Measurements from ENCODE around the gene RIT1.
A peak's percentile ranks its signal among the peaks of the same experiment; 100 is the strongest.

RIT1 gene

DNA sequence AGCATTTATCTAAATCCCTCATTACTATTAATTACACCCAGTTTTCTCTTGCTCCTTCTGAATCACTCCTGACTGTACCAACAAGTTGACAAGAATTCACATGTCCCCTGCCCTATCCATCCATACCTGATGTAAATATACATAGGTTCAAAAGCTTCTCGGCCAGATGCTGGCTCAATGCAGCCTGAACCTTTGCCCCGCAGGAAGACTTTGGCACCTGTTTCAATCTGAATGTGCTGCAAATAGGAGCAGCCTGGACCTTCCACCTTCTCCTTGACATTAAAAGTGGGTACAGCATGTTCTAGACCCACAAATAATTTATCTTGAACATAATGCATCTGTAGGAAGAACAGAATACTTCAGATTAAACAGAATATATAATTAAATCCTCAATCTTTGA is 14.4 kb upstream of the RIT1 start:
- no peak for DNase-seq (ENCODE audit: low read depth)
- no peak overlapping the region for H3K4me3 ChIP-seq (ENCODE audit: control insufficient read depth, low read depth, low read length)
- TF ChIP-seq, protein P1, sequence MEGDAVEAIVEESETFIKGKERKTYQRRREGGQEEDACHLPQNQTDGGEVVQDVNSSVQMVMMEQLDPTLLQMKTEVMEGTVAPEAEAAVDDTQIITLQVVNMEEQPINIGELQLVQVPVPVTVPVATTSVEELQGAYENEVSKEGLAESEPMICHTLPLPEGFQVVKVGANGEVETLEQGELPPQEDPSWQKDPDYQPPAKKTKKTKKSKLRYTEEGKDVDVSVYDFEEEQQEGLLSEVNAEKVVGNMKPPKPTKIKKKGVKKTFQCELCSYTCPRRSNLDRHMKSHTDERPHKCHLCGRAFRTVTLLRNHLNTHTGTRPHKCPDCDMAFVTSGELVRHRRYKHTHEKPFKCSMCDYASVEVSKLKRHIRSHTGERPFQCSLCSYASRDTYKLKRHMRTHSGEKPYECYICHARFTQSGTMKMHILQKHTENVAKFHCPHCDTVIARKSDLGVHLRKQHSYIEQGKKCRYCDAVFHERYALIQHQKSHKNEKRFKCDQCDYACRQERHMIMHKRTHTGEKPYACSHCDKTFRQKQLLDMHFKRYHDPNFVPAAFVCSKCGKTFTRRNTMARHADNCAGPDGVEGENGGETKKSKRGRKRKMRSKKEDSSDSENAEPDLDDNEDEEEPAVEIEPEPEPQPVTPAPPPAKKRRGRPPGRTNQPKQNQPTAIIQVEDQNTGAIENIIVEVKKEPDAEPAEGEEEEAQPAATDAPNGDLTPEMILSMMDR (conservative IDR thresholded peaks at IDR 0.05; ENCODE audit: control insufficient read depth, insufficient read depth, low read depth, low read length), result no peak

DNA sequence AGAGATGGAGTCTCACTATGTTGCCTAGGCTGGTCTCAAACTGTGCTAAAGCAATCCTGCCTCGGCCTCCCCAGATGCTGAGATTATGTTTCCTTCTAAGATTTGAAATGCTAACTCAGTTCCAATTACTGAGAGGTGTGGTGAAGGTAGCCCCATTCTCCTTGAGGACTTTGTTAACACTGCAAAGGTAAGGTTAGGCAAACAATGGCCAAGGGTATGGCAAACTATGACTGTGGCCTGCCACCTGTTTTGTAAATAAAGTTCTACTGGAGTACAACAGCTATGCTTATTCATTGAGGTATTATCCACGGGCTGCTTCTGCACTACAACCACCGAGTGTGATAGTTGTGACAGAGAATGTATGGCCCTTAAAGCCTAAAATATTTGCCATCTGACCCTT is 9.6 kb upstream of the RIT1 start:
- no peak overlapping the region for H3K4me3 ChIP-seq (ENCODE audit: control insufficient read depth, low read depth, low read length)
- TF ChIP-seq, protein P1 (conservative IDR thresholded peaks at IDR 0.05; ENCODE audit: control insufficient read depth, insufficient read depth, low read depth, low read length), result no peak
- no peak for DNase-seq (ENCODE audit: low read depth)

- TF ChIP-seq, protein P1 (conservative IDR thresholded peaks at IDR 0.05; ENCODE audit: control insufficient read depth, insufficient read depth, low read depth, low read length), result no peak
- no peak overlapping the region for H3K4me3 ChIP-seq (ENCODE audit: control insufficient read depth, low read depth, low read length)
- DNase-seq (ENCODE audit: low read depth), result no peak
Observed at GRCh38 chr1:155919801-155920200, 8.7 kb upstream of the RIT1 start.

DNA sequence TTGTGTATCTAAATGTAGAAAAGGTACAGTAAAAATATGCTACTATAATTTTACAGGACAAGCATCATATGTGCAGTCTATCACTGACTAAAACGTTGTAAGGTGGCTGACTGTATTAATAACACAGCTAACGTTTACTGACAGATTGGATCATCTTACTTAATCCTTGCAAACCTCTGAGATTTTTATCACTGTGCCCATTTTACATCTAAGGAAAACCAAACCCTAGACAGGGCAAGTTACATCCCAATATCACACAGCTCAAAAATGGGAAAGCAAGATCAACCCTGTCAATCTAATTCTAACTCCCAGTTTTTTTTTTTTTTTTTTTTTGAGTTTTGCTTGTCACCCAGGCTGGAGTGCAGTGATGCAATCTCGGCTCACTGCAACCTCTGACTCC is 7.5 kb upstream of the RIT1 start:
- TF ChIP-seq, protein P1 (conservative IDR thresholded peaks at IDR 0.05; ENCODE audit: control insufficient read depth, insufficient read depth, low read depth, low read length), result no peak
- no peak overlapping the region for H3K4me3 ChIP-seq (ENCODE audit: control insufficient read depth, low read depth, low read length)
- no peak for DNase-seq (ENCODE audit: low read depth)

GRCh38 chr1:155913969-155914757 is 3.0 kb upstream of the RIT1 start:
- no peak overlapping the region for H3K4me3 ChIP-seq (ENCODE audit: control insufficient read depth, low read depth, low read length)
- TF ChIP-seq, protein P1 (conservative IDR thresholded peaks at IDR 0.05; ENCODE audit: control insufficient read depth, insufficient read depth, low read depth, low read length), result no peak
- DNase-seq (ENCODE audit: low read depth), result peak; percentile 68

DNA sequence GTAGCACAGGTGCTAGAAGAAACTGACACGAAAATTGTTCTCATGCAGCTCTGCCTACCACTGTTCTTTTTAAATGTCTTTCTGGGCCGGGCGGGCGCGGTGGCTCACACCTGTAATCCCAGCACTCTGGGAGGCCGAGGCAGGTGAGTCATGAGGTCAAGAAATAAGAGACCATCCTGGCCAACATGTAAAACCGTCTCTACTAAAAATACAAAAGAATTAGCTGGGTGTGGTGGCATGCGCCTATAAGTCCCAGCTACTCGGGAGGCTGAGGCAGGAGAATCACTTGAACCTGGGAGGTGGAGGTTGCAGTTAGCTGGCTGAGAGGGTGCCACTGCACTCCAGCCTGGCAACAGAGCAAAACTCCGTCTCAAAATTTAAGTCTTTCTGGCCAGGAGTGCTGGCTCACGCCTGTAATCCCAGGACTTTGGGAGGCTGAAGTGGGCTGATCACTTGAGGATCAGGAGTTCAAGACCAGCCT is 947 bp upstream of the RIT1 start:
- TF ChIP-seq, protein P1 (conservative IDR thresholded peaks at IDR 0.05; ENCODE audit: control insufficient read depth, insufficient read depth, low read depth, low read length), result no peak
- DNase-seq (ENCODE audit: low read depth), result no peak
- H3K4me3 ChIP-seq (ENCODE audit: control insufficient read depth, low read depth, low read length), result no peak overlapping the region

Measured in fibroblast of mammary gland (primary cell).